Endodermal cell (in vitro differentiated cells): ENCODE data around the gene ZNF165. TPM values are rescaled to one million over a fixed set of nuclear protein-coding genes. Genes with fewer than 3 reads are reported as not detected.
"Not testable (repeated sequence)": the region's sequence is repeated elsewhere in the genome, so short reads cannot be mapped to it uniquely, and the experiment has no call there.

Experiments used
- DNase-seq: peaks from one replicate; pipeline ENCODE4 v3.0.0-alpha.2; 2017
- H3K27ac ChIP-seq: 2 replicates; pipeline ENCODE4 v1.5.1; 2013; ENCODE audit warnings: mild to moderate bottlenecking, low read depth, low read length, moderate library complexity
- H3K27me3 ChIP-seq: 2 replicates; pipeline ENCODE4 v1.6.1; 2013; ENCODE audit warnings: mild to moderate bottlenecking, low read length, moderate library complexity; ENCODE audit not compliant: insufficient read depth, control insufficient read depth, poor library complexity, severe bottlenecking
- H3K36me3 ChIP-seq: 2 replicates; pipeline ENCODE4 v1.7.0; 2013; ENCODE audit warnings: mild to moderate bottlenecking, low read length, moderate library complexity; ENCODE audit not compliant: control insufficient read depth, insufficient read depth
- H3K4me1 ChIP-seq: one replicate; pipeline ENCODE4 v1.7.0; 2013; ENCODE audit warnings: low read length; ENCODE audit not compliant: control insufficient read depth, insufficient read depth
- H3K4me3 ChIP-seq: 2 replicates; pipeline ENCODE4 v1.5.1; 2013; ENCODE audit warnings: mild to moderate bottlenecking, low read length, moderate library complexity
- H3K9ac ChIP-seq: 2 replicates; pipeline ENCODE4 v1.6.1; 2013; ENCODE audit warnings: mild to moderate bottlenecking, low read length, moderate library complexity; ENCODE audit not compliant: poor library complexity, severe bottlenecking; ENCODE audit errors: extremely low read depth
- H3K9me3 ChIP-seq: 2 replicates; pipeline ENCODE4 v1.6.1; 2013; ENCODE audit warnings: mild to moderate bottlenecking, low read length, moderate library complexity; ENCODE audit not compliant: control insufficient read depth
- H3K27ac Mint-ChIP-seq: 2 replicates; pipeline ENCODE4 v1.8.0; 2020; ENCODE audit warnings: mixed read lengths
- H3K27me3 Mint-ChIP-seq: 2 replicates; pipeline ENCODE4 v1.8.0; 2021; ENCODE audit warnings: mild to moderate bottlenecking, mixed read lengths; ENCODE audit not compliant: insufficient read depth
- H3K36me3 Mint-ChIP-seq: 2 replicates; pipeline ENCODE4 v1.8.0; 2020; ENCODE audit warnings: low read depth, mixed read lengths
- H3K4me1 Mint-ChIP-seq: 2 replicates; pipeline ENCODE4 v1.8.0; 2020; ENCODE audit warnings: mixed read lengths
- H3K4me3 Mint-ChIP-seq: 2 replicates; pipeline ENCODE4 v1.8.0; 2020; ENCODE audit warnings: mild to moderate bottlenecking, moderate library complexity, mixed read lengths
- H3K9me3 Mint-ChIP-seq: 2 replicates; pipeline ENCODE4 v1.8.0; 2020; ENCODE audit warnings: mild to moderate bottlenecking, mixed read lengths
- CTCF ChIP-seq: fragments of 200-600 bp; sonication (generic); conservative IDR thresholded peaks from 2 replicates; pipeline ENCODE4 v1.5.0; 2021; ENCODE audit warnings: antibody characterized with exemption, mild to moderate bottlenecking
- WGBS, 2 experiments: methylation state at CpG; one replicate each; pipeline versions ENCODE4 v1.1.5 to v1.1.7; 2013; ENCODE audit warnings: missing lambda C conversion rate in 2 of 2, mixed read lengths in 1 of 2; ENCODE audit not compliant: insufficient coverage in 1 of 2, insufficient read length in 1 of 2; 5-methylcytosine and 5-hydroxymethylcytosine counted together
- total RNA-seq, 2 donors: library from RNA; stranded (reverse); fragmentation: NEBNext Ultra II Directional in 1 of 2; extraction: Animal tissue kit (Norgen Biotek cat#: 25700) in 1 of 2; gene quantifications; 2 replicates in 1 of 2; 3 replicates in 1 of 2; pipeline ENCODE4 v1.2.1, GENCODE V29; 2021

The ZNF165 gene
- total RNA-seq, 2 donors from 2014 or later = 5.7 to 7.1 TPM

DNA sequence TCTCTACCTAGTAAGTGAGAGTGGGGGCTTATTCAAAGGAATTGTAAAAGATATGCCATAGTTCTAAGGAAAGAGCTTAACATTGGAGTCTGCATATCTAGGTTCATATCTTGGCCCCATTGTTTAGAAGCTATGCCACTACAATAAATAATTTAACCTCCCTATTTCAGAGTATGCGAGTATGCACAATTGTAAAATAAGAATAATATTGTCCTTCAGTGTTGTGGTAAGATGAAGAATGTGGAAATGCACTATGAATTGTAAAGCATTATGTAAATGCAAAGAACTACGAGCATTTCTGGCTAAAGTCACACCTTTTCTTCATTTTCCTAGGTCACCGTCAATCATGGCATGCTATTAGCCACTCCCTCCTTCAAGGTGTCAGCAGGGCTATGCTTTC, 16.1 kb upstream of the ZNF165 start:
- Histone ChIP-seq H3K27me3 (peaks cover 54% of the 10 kb centered on the region), H3K36me3 (no peaks in the 10 kb centered on the region), H3K27ac (no peak overlapping the region), H3K9me3 (no peaks in the 10 kb centered on the region), H3K4me1 (no peaks in the 10 kb centered on the region), H3K9ac (no peak overlapping the region), H3K4me3 (no peak overlapping the region)
- H3K27ac Mint-ChIP-seq = no peak overlapping the region
- WGBS, 2 experiments = 63 to 70% methylated on average over 2 to 3 of the region's 3 CpGs
- H3K4me1 Mint-ChIP-seq = no peaks in the 10 kb centered on the region
- no peak overlapping the region for H3K4me3 Mint-ChIP-seq
- no peak for TF ChIP-seq CTCF
- no peak for DNase-seq
- H3K36me3 Mint-ChIP-seq = no peaks in the 10 kb centered on the region
- no peaks in the 10 kb centered on the region for H3K9me3 Mint-ChIP-seq
- peaks cover 24% of the 10 kb centered on the region for H3K27me3 Mint-ChIP-seq

- Mint-ChIP-seq H3K9me3 (no peaks in the 10 kb centered on the region), H3K27me3 (peaks cover 43% of the 10 kb centered on the region), H3K4me1 (no peaks in the 10 kb centered on the region), H3K4me3 (no peak overlapping the region), H3K27ac (no peak overlapping the region), H3K36me3 (no peaks in the 10 kb centered on the region)
- Histone ChIP-seq H3K27ac (no peak overlapping the region), H3K9me3 (no peaks in the 10 kb centered on the region), H3K4me3 (no peak overlapping the region), H3K27me3 (peaks cover 81% of the 10 kb centered on the region), H3K9ac (no peak overlapping the region), H3K36me3 (no peaks in the 10 kb centered on the region), H3K4me1 (no peaks in the 10 kb centered on the region)
- no peak for TF ChIP-seq CTCF
- no peak for DNase-seq
Measured at GRCh38 chr6:28068067-28068466, 12.3 kb upstream of the ZNF165 start.

DNA sequence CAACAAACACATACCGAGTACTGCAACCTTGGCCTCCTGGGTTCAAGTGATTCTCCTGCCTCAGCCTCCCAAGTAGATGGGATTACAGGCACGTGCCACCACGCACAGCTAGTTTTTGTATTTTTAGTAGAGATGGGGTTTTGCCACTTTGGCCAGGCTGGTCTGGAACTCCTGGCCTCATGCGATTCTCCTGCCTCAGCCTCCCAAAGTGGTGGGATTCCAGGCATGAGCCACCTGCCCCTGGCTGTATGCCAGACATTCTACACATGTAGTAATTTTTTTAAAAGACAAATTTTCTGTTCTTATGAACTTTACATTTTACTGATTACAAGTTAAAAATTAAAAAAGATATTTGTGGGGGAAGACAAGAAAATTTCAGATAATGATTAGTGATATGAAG, 9.4 kb upstream of the ZNF165 start:
- H3K9me3 Mint-ChIP-seq, H3K9me3 ChIP-seq, H3K4me3 Mint-ChIP-seq, H3K4me1 ChIP-seq, H3K9ac ChIP-seq, H3K36me3 Mint-ChIP-seq, H3K4me1 Mint-ChIP-seq, H3K27ac Mint-ChIP-seq, DNase-seq, H3K36me3 ChIP-seq, H3K27ac ChIP-seq, H3K4me3 ChIP-seq: not testable (repeated sequence)
- 80 to 83% methylated on average over 1 to 4 of the region's 4 CpGs for WGBS, 2 experiments
- H3K27me3 Mint-ChIP-seq = peaks cover 60% of the 10 kb centered on the region
- H3K27me3 ChIP-seq = peaks cover 93% of the 10 kb centered on the region

DNA sequence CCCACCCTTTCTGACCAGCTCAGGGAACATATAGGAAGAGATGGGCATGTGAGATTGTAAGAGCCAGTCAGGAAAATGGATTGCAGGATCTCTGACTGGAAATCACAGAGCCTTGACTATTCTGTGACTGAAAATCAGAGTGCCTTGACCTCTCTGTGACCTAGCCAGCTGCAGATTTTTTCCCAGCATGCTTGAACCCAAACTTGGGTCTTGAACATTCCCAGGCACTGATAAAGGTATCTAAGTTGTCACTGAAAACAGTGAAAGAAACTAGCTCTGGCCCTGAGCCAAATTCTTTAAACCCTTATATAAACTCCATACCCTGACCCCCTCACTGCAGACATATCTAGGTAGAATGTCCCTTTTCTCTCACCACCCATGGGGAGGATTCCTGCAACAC, 2.3 kb upstream of the ZNF165 start:
- Mint-ChIP-seq H3K27me3 (peaks cover 32% of the 10 kb centered on the region), H3K36me3 (peaks cover 9% of the 10 kb centered on the region), H3K9me3 (peaks cover 14% of the 10 kb centered on the region), H3K4me1 (peaks cover 4% of the 10 kb centered on the region), H3K4me3 (no peak overlapping the region), H3K27ac (no peak overlapping the region)
- H3K36me3 ChIP-seq = no peaks in the 10 kb centered on the region
- no peak overlapping the region for H3K9ac ChIP-seq
- no peak overlapping the region for H3K27ac ChIP-seq
- no peak for DNase-seq
- peaks cover 14% of the 10 kb centered on the region for H3K9me3 ChIP-seq
- no peak for TF ChIP-seq CTCF
- no peaks in the 10 kb centered on the region for H3K4me1 ChIP-seq
- no peak overlapping the region for H3K4me3 ChIP-seq
- peaks cover 28% of the 10 kb centered on the region for H3K27me3 ChIP-seq
